GM23248 (cell line): ENCODE results near the gene EIF2B5.

Experiments
- EZH2 ChIP-seq: fragments of 200-600 bp; sonication (generic); IDR thresholded peaks from 2 replicates; pipeline ENCODE4 v1.6.1; 2018; ENCODE audit warnings: antibody characterized with exemption, mild to moderate bottlenecking; ENCODE audit not compliant: insufficient read depth, poor library complexity, severe bottlenecking
- EZH2phosphoT487 ChIP-seq: fragments of 200-600 bp; sonication (generic); IDR thresholded peaks from 2 replicates; pipeline ENCODE4 v1.6.1; 2018; ENCODE audit warnings: antibody characterized with exemption, moderate library complexity, mild to moderate bottlenecking, low read depth; ENCODE audit not compliant: insufficient read depth

DNA sequence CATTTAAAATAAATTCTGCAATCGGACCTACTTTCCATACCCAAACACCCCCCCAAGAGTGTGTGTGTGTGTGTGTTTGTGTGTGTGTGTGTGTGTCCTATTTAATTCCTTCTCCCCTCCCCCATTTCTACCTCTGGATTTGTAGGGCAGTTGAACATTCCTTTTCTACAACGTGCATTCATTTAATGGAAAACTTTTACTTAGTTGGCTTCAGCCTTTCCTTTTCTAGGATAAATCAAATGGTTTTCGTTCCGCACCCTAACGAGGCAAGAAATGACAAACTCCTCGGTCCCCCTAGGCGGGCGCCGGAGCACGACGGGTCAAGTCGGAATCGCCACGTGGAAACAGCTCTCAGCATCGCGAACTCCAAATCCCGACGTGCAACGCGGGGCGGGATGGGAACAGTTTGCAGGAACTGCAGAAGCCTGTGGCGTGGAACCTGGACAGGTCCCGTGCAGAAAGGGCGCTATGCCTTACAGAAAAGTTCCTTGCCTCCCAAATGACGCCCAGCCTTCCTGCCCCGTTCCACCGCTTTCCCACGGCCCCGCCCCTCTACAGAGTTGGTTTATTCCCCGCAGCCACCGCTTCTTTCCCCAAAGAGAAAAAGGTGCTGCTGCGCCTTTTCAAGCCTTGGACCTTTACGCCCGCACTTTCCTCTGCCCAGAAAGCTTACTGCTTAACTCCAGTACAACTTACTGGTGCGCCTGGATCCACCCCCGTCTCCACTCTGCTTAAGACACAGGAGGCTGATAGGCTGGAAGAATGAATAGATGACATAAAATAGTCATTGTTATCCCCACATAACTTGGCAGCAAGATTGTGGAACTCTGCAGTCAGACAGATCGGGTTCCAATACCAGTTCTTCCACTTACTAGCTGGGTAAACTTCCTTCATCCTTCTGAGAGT is 1.1 kb upstream of the EIF2B5 start:
- TF ChIP-seq EZH2phosphoT487: no peak
- TF ChIP-seq EZH2: no peak
